Activated T-cell treated with anti-CD3 and anti-CD28 coated beads for 24 hours (primary cell): ENCODE data around the gene DSG2.
"Not testable (repeated sequence)": the region's sequence is repeated elsewhere in the genome, so short reads cannot be mapped to it uniquely, and the experiment has no call there.

ENCODE experiments used
- DNase-seq: peaks from one replicate; pipeline ENCODE4 v3.0.0-alpha.2; 2020; ENCODE audit warnings: low read depth

The DSG2 gene

DNA sequence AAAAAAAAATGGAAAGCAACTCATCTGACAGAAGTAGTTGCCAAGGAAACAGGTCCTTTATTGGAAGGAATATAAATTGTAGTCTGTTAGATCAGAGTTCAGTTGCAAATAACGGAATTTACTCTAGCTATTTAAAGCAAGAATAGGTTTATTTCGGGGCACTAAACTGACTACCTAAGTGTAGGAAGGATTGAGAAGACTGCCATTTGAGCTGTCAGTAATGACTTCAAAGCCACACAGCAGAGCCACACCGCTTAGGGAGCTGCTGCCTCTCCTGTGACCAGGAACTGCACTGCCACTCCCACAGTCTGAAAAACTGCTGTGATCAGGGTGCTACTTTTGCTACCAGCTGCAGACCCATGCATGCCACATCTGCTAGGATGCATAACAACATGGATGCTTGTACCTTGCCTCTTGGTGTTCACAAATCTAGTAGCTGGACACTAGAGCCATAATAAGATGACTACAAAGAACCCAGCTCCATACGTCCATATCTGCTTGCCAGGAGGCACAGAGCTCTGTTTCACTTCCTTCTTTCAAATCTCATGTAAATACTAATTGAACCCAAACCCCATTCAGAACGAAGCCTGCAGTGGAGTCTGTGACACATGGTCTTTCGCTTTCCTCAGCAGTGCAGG, 2.2 kb downstream of the DSG2 start:
- no peak for DNase-seq

DNA sequence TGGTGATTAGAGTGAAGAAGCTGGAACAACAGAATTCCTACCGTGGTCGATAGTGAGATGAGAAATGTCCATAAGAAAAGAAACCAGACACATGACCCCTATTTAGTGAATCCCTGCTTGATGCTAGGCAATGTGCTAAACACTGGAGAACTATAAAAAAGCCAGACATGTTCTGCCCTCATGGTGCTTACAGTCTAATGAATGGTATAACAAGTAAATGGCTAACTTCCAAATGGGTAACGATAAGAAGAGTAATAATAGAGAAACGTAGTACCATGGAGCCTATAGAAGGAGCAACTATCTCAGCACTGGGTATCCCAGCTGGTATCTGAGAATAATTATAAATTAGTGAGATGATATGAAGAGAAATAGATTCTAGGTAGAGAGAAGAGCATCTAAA, 5.0 kb downstream of the DSG2 start:
- DNase-seq, result no peak

DNA sequence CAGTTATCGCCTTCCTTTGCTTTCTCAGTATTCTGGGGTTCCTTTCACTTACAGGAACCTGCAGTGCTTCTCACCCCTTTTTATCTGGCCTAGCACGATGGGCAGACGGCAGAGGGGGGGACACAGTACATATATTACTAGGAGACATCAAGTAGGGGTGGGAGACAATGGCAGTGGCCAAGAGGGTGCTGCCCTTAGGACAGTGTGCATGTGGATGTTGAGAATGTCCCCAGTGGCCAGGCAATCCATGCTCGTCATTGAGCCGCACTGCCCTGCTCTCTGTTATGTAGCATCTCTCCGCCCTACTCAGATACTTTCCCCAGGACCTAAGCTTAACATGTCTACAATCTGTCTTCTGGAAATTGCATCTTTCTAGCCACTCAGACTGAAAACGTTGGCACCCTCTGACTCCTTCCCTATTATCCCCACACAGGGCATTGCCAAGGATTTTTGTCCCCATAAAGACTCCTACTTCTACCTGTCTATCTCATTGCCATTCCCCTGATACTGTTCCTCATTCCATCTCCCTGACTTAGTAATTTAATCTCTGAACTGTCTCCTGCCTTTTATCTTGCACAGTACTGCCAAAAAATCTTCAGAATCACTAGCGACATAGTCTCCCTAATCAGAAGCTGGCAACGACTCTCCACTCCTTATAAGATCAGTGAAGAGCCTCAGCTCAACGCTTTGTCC, 6.6 kb downstream of the DSG2 start:
- DNase-seq, result no peak

DNA sequence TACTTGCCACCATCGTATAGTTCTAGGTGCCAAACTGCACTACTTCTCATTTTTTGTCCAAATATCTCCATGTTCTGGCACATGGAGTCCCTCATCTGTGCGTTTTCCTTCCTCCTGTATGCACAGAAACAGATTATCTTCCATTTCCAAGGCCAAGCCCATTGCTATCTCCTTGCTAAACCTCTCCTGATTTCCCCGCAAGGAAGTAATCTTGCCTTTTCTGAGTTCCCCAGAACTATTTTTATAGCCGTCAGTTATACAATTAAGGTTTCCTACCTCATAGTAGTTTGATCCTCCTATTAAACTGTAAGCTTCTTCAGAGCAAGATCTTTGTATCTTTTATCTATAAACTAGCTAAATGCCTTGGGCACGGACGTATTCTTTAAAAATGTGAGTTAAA, 7.2 kb downstream of the DSG2 start:
- DNase-seq, result no peak

DNA sequence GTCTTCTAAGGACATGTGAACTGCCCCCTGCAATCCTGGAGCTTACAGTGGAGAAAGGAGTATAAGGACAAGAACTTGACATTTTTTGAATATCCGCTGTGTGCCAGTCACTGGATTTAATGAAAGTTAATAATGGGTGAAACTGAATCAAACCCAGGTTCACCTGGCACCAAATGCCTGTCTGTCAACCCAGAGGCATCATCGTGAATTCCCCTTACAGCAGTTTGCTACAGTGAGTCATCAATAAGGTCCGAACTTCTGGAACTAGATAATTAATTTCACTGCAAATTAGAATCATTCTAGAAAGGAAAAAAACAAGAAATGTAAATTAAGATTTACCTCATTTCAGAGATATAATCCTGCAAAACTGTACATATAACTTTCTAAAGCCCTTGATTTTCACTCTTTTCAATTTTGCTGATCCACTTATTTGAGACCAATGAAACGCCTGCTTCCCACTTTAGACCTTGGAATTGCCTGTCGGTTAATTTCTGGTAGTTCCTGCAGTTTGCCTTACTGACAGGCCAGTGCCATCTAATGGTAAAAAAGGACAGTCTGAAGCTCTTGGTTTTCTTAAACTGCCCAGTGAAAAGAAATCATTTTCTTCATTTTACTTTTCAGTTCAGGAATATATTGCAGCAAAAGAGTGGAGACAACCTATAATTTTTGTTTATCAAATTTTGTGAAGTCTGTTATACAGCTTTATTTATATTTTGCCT, 8.2 kb downstream of the DSG2 start:
- no peak for DNase-seq

DNA sequence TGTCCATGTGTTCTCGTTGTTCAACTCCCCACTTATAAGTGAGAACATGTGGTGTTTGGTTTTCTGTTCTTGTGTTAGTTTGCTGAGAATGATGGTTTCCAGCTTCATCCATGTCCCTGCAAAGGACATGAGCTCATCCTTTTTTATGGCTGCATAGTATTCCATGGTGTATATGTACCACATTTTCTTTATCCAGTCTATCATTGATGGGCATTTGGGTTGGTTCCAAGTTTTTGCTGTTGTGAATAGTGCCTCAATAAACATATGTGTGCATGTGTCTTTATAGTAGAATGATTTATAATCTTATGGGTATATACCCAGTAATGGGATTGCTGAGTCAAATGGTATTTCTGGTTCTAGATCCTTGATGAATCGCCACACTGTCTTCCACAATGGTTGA, 9.1 kb downstream of the DSG2 start:
- DNase-seq, result not testable (repeated sequence)

DNA sequence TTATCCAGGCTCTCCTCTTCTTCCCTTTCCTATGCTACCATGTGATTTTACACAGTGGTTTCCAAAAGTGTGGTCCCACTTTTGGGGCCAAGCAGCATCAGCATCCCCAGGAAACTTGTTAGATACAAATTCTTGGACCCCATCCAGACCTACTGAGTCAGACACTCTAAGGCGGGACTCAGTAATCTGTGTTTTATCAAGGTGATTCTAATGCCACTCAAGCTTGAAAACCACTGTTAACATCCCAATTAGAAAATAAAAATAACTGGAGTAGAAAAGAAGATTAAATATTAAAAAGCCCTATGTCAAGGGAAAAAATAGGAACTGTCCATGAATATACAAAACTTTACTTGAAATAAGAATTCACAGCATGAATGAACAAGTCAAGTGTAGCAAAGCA, 10.8 kb downstream of the DSG2 start:
- DNase-seq, result no peak

DNA sequence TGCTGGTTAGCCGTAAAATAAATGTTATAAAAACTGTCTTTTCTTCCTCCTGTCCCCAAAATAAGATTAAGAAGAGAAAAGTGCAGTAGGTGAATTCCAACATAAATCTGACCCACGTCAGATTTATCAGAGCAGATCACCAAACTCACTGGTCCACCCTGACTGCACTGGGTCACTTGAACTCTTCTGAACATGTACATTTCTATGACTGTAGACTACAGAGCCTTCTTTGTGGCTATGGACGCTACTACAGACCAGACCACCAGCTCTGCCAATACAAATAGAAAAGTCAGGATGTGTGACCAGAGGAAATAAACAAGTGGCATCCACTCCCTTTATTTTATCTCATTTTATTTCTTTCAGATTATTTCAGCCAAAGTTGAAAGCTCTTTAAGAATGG, 11.6 kb downstream of the DSG2 start:
- no peak for DNase-seq

DNA sequence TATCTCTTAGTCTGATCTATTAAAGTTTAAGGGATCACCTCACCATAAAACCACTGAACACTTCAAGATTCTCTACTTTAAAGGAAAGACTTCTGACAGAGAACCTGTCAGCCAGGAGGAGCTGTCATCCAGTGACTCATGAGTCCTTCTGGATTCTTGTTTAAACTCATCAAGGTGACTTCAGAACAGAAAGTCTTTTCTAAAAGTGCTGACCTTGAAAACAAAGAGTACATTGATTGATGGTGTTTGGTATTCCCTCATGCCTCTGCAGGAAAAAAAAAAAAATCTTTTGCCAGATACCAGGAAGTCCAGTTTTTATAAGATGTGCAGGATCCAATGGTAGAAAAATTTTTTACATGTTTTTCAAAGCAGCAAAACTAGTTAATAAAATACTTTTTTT, 12.3 kb downstream of the DSG2 start:
- DNase-seq, result no peak

DNA sequence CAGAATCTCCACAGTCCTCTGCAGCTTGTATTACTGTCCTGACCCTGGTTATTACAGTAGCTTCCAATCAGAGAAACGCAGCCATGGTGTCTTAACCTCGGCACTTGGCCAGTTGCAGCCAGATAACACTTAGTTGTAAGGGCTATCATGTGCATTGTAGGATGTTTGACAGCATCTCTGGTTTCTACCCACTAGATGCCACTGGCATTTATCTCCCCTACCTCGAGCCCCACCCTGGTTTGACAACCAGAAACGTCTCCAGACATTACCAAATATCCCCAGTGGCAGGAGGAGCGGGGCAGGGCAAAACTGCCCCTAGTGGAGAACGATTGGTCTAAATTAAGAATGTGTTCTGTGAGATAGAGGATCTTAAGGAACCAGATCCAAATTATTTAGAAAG, 13.1 kb downstream of the DSG2 start:
- no peak for DNase-seq

DNA sequence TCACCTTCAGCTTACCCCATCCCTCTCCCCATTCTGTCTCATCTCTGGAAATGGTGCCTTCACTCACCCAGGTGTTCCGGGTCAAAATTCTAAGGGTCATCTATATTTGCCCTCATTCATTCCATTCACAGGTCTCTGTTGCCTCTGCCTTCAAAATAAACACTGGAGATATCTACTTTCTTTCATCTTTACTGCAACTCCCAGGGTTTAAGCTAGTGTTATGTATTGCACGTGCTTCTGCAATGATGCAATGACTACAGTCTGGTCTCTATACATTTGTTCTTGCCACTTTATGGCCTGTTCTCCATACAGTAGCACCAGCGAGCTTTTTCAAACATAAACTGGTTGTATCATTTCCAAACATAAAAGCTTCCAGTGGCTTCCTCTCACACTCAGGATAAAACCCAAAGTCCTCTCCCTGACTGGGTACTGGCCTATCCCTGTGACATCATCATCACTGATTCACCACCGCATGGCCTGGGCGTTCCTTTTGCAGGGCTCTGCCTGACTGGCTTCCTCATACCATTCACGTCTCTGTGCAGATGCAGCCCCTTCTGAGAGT, 14.3 kb downstream of the DSG2 start:
- no peak for DNase-seq

DNA sequence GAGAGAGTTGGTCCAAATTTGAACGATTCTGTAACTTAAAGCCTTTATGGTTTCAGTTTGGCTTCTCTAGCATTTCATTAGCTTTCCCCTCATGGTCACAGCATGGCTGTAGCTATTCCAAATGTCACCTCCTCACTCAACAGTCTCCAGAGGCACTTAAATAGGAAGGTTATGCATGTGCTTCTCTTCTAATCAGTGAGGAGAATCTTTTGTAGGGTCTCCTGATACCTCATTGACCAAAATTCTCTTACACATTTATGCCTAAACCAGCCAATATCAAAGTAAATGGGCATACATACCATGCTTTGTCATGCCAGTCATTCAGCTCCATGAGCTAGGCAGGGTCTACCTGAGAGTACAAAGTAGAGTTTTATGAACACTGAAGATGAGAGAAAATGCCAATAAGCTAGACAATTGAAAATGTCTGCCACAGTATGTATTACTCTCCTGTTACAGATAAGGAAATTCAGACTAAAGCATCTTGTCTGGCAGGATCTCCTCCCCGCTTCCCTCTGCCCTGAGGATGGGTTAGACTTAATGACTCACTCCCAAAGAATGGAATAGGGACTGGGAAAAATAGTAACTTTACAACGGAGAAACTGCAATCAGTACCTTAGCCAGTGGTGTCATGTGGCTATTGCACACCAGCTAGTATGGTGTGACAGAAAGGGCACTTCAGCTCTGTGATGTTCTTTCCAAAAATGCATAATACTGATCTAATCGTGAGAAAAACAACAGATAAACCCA, 15.4 kb downstream of the DSG2 start:
- no peak for DNase-seq

DNA sequence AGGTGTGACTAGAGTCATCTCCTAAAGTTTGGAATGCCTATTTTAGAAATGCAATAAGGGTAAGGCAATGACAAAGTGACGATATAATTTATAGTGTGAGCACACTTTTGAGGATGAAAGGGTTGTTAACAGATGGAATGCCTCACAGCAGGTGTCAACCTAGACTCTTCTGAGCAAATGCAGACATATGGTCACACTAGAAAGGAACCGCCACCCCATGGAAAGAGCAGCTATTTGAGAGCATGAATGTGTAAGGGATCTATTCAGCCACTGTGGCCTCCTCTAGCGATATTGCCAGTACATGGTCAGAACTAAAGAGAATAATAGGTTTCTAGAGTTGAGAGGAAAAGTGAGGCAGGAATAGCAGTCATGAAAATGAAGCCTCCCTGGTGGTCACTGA, 18.5 kb downstream of the DSG2 start:
- DNase-seq, result no peak

DNA sequence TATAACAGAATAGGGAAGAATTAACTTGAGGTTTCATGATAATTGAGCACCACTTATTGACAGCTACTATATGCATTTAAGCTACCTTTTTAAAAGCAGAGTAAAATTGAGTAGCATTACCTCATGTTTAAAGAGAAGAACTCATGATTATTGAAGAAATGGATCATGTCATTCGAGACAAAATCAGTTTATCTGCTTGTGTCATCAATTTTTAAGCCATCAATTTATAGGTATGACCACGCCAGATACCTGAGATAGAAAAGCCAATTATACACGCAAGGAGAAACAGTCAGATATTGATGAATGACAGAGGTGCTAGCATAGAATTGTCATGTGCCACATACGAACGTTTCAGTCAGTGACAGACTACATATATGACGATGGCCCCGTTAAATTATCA, 28.4 kb downstream of the DSG2 start:
- DNase-seq, result no peak

DNA sequence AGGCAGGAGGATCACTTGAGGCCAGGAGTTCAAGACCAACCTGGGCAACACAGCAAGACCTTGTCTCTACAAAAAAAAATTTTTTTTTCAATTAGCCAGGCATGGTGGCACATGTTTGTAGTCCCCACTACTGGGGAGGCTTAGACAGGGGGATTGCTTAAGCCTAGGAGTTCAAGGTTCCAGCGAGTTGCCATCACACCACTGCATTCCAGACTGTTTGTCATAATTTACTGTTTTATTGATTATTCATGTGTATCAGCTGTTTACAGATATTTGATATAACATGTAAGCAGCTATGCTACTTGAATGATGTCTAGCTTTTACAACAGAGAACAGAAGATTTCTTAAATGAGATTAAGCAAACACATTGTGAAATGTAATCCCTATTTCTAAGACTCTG, 35.3 kb downstream of the DSG2 start:
- DNase-seq, result no peak

DNA sequence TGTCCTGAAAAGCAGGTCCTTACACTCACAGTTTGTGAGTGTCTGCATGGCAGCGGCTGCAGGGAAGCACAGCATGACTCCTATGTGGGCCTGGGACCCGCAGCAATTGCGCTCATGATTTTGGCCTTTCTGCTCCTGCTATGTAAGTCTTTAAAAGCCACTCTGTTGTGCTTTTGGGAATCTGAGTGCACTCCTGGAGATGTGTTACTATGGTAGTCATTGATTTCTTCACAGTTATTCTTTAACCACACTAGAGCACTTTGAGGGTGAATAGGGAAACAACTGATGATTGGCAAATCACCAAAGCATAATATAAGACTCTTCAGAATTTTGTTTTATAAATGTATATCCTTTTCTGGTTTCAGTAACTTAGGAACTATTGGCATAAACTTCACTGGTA, 40.9 kb downstream of the DSG2 start:
- DNase-seq, result no peak

DNA sequence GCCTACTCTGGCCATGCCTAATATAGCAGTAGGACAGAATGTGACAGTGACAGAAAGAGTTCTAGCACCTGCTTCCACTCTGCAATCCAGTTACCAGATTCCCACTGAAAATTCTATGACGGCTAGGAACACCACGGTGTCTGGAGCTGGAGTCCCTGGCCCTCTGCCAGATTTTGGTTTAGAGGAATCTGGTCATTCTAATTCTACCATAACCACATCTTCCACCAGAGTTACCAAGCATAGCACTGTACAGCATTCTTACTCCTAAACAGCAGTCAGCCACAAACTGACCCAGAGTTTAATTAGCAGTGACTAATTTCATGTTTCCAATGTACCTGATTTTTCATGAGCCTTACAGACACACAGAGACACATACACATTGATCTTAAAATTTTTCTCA, 48.5 kb downstream of the DSG2 start:
- DNase-seq, result no peak

DNA sequence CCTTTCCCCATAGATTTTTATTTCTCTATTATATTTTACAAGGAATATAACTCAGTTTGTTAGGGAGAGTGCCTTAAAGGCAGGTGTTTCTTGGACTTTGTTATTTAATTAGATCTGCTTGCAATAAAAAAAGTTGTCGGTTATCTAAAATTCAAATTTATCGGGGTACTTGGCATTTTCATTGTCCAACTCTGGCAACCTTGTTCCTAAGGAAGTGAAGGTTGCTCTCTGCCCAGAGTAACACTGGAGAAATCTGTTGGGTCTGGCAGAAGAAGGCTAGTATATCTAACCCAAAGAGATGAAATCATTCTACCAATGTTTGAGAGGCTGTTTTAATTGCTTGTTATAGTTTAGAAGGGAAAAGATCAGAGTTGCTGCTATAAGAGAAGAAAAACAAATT, 50.9 kb downstream of the DSG2 start:
- no peak for DNase-seq

DNA sequence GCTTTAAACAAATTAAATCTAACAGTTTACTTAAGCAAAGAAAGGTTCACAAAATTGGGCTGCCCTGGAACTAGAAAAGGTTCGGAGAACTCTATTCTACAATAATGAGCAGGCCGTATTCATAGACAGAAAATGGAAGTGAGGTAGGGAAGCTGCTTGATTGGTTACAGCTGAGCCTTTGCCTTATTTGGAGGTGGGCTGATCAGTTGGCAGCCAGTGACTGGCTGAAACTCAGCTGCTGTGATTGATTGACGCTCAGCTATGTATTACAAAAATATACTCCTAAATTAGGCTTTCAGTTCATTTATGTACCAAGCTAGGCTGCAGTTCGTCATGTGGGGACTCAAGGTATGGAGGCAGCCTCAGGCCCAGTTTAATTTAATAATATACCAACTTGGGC, 51.4 kb downstream of the DSG2 start:
- no peak for DNase-seq

DNA sequence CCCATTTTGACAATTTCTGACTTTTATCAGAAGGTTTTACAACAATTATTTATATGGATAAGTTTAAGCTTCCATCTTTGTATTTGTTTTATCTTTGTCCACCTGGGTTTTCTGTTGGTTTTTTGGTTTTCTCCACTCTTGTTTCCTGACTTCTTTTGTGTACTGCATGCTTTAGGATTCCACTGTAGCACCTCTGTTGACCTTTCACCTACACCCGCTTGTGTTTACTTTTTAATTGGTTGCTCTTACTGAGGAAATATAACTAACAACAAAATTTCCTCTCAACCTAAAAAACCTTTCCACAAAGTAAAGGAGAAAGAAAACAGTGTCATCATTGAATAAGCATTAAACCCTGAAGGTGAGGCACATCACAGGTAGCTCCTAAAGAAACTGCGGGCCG, 53.9 kb downstream of the DSG2 start:
- DNase-seq, result no peak

DNA sequence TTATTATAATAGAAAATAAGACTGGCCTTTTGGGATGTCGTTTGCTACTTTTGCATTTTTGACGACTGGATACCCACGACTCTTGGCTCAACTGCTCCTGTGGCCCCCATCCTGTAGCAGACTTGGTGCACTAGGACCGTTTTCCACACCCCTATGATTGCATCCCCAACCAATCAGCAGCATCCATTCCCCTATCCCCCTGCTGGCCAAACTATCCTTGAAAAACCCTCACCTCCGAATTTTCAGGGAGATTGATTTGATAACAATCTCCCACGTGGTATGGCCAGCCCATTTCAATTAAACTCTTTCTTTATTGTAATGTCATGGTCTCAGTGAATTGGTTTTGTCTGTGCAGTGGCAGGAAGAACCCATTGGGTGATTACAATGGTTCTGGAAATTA, 55.8 kb downstream of the DSG2 start:
- DNase-seq, result no peak

DNA sequence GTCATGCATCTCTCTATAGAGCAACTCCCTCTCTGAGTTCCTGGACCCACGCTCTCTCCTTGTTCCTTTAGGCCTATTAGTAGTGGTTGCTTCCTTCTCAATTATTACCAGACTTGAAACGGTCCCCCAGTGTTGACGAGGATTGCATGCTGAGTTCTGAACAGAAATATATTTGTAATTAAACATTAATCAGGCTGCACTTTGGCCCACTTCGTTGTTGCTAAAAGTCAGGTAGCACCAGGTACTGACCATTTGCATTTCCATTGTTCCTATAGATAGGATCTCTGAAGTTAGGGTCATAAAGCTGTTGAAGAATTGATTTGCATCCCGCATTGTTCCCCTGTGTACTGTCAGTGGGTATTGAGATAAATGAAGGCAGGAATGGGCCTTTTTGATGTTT, 56.8 kb downstream of the DSG2 start:
- no peak for DNase-seq
